ENCODE measurements around the gene PLBD2. TPM values are rescaled to one million over a fixed set of nuclear protein-coding genes. Genes with fewer than 3 reads are reported as not detected.
A peak's percentile ranks its signal among the peaks of the same experiment; 100 is the strongest.

The PLBD2 gene
- total and polyA plus RNA-seq, 2 donors (not counting 1 experiment from before 2014, with no cell fraction given) = 11.9 to 35.5 TPM

DNA sequence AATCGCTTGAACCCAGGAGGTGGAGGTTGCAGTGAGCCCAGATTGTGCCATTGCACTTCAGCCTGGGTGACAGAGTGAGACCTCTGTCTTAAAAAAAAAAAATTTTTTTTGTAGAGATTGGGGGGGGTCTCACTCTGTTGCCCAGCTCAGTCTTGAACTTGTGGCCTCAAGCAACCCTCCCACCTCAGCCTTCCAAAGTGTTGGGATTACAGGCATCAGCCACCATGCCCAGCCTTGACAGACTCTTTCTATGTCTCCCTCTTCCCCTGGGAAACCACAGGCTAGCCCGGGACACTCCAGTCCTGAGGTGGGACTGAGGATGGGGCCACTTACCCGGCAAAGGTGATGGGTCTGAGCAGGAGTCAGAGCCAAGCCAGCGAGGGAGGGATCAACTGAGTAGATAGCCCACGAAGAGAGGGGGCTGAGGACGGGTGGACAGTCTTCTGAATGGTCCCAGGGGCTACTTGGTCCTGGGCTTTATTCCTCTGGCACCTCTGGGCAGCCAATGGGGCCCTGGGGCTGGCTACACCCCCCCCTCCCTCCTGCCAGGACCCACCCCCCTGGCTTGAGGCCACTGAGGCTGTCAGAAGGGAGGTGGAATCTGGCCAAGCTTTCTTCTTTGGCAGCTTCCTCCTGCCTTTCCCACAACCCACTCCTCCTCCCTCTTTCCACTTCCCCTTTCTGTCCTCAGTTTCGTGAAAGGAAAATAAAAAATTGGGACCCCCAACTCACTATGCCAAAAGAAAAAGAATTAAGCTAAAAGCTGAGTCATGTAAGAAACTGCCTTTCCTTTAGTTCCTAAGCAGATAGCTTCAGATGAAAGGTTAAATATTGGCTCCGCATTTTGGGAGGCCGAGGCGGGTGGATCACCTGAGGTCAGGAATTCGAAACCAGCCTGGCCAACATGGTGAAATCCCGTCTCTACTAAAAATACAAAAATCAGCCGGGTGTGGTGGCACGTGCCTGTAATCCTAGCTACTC is 45.3 kb downstream of the PLBD2 start, which contains the start of gene SDS:
Gene SDS (minus strand): TSS at position 453 of the 981 bp plus-strand sequence. CDS start 4,179 bp downstream, outside the sequence.
- H3K27ac ChIP-seq (ENCODE audit: insufficient read depth, low read length) = no peak within 1 kb of the TSS
- no peaks in the 10 kb centered on the region for H3K79me2 ChIP-seq (ENCODE audit: control insufficient read depth, insufficient read depth, low read length)
- H3K9me3 ChIP-seq (ENCODE audit: control insufficient read depth, insufficient read depth, low read depth, low read length) = no peaks in the 10 kb centered on the region
- no peak within 1 kb of the TSS for H3K9ac ChIP-seq (ENCODE audit: insufficient read depth, low read length)
- H4K20me1 ChIP-seq (ENCODE audit: control insufficient read depth, extremely low read depth, insufficient read depth, low read length) = no peaks in the 10 kb centered on the region
- no peaks in the 10 kb centered on the region for H3K4me1 ChIP-seq (ENCODE audit: control insufficient read depth, extremely low read depth, insufficient read depth, low read length)
- TF ChIP-seq EZH2 (IDR thresholded peaks at IDR 0.05; ENCODE audit: low read length, missing control alignments) = no peak
- TF ChIP-seq, protein P1, sequence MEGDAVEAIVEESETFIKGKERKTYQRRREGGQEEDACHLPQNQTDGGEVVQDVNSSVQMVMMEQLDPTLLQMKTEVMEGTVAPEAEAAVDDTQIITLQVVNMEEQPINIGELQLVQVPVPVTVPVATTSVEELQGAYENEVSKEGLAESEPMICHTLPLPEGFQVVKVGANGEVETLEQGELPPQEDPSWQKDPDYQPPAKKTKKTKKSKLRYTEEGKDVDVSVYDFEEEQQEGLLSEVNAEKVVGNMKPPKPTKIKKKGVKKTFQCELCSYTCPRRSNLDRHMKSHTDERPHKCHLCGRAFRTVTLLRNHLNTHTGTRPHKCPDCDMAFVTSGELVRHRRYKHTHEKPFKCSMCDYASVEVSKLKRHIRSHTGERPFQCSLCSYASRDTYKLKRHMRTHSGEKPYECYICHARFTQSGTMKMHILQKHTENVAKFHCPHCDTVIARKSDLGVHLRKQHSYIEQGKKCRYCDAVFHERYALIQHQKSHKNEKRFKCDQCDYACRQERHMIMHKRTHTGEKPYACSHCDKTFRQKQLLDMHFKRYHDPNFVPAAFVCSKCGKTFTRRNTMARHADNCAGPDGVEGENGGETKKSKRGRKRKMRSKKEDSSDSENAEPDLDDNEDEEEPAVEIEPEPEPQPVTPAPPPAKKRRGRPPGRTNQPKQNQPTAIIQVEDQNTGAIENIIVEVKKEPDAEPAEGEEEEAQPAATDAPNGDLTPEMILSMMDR (conservative IDR thresholded peaks at IDR 0.05 in 1 of 2, IDR thresholded peaks at IDR 0.05 in 1 of 2; ENCODE audit: low read depth in 1 of 2, low read length in 2 of 2) = no peak
- no peak within 1 kb of the TSS for H2AFZ ChIP-seq (ENCODE audit: low read length)
- no peak within 1 kb of the TSS for H3K4me2 ChIP-seq (ENCODE audit: extremely low read depth, insufficient read depth, low read length)
- peak; percentile 66 to 71 for DNase-seq (ENCODE audit: low read depth in 2 of 2)
- H3K27me3 ChIP-seq (ENCODE audit: control insufficient read depth, insufficient read depth, low read length) = no peaks in the 10 kb centered on the region
- H3K36me3 ChIP-seq (ENCODE audit: control insufficient read depth, insufficient read depth, low read length) = no peaks in the 10 kb centered on the region
- H3K4me3 ChIP-seq (replicated peaks in 1 of 4; ENCODE audit: control extremely low read depth in 1 of 4, insufficient read depth in 1 of 4, low read depth in 3 of 4, low read length in 4 of 4) = peak within 1 kb of the TSS in 1 of 4 experiments; percentile 6

GRCh38 chr12:113405694-113406093 is 47.3 kb downstream of the PLBD2 start:
- Histone ChIP-seq H2AFZ (ENCODE audit: low read length) (no peak overlapping the region), H3K4me2 (ENCODE audit: extremely low read depth, insufficient read depth, low read length) (no peak overlapping the region)
- TF ChIP-seq, protein P1 (conservative IDR thresholded peaks at IDR 0.05 in 1 of 2, IDR thresholded peaks at IDR 0.05 in 1 of 2; ENCODE audit: low read depth in 1 of 2, low read length in 2 of 2) = no peak
- no peak for TF ChIP-seq EZH2 (IDR thresholded peaks at IDR 0.05; ENCODE audit: low read length, missing control alignments)

GRCh38 chr12:113407931-113408600 is 49.7 kb downstream of the PLBD2 start:
- Histone ChIP-seq H4K20me1 (ENCODE audit: control insufficient read depth, extremely low read depth, insufficient read depth, low read length) (no peaks in the 10 kb centered on the region), H3K4me1 (ENCODE audit: control insufficient read depth, extremely low read depth, insufficient read depth, low read length) (no peaks in the 10 kb centered on the region), H2AFZ (ENCODE audit: low read length) (no peak overlapping the region), H3K9ac (ENCODE audit: insufficient read depth, low read length) (no peak overlapping the region), H3K9me3 (ENCODE audit: control insufficient read depth, insufficient read depth, low read depth, low read length) (no peaks in the 10 kb centered on the region), H3K4me2 (ENCODE audit: extremely low read depth, insufficient read depth, low read length) (no peak overlapping the region), H3K36me3 (ENCODE audit: control insufficient read depth, insufficient read depth, low read length) (no peaks in the 10 kb centered on the region), H3K79me2 (ENCODE audit: control insufficient read depth, insufficient read depth, low read length) (no peaks in the 10 kb centered on the region), H3K27me3 (ENCODE audit: control insufficient read depth, insufficient read depth, low read length) (no peaks in the 10 kb centered on the region), H3K27ac (ENCODE audit: insufficient read depth, low read length) (no peak overlapping the region), H3K4me3 (replicated peaks in 1 of 4; ENCODE audit: control extremely low read depth in 1 of 4, insufficient read depth in 1 of 4, low read depth in 3 of 4, low read length in 4 of 4) (no peak overlapping the region)
- peak; percentile 64 to 65 for DNase-seq (ENCODE audit: low read depth in 2 of 2)
- TF ChIP-seq, protein P1 (conservative IDR thresholded peaks at IDR 0.05 in 1 of 2, IDR thresholded peaks at IDR 0.05 in 1 of 2; ENCODE audit: low read depth in 1 of 2, low read length in 2 of 2) = no peak
- TF ChIP-seq EZH2 (IDR thresholded peaks at IDR 0.05; ENCODE audit: low read length, missing control alignments) = no peak

More at GRCh38 chr12:113405694-113406093, 47.3 kb downstream of the PLBD2 start:
- Histone ChIP-seq H3K4me1 (ENCODE audit: control insufficient read depth, extremely low read depth, insufficient read depth, low read length) (no peaks in the 10 kb centered on the region), H3K9me3 (ENCODE audit: control insufficient read depth, insufficient read depth, low read depth, low read length) (no peaks in the 10 kb centered on the region), H3K4me3 (replicated peaks in 1 of 4; ENCODE audit: control extremely low read depth in 1 of 4, insufficient read depth in 1 of 4, low read depth in 3 of 4, low read length in 4 of 4) (no peak overlapping the region), H3K36me3 (ENCODE audit: control insufficient read depth, insufficient read depth, low read length) (no peaks in the 10 kb centered on the region), H3K79me2 (ENCODE audit: control insufficient read depth, insufficient read depth, low read length) (no peaks in the 10 kb centered on the region), H3K9ac (ENCODE audit: insufficient read depth, low read length) (no peak overlapping the region), H3K27ac (ENCODE audit: insufficient read depth, low read length) (no peak overlapping the region), H4K20me1 (ENCODE audit: control insufficient read depth, extremely low read depth, insufficient read depth, low read length) (no peaks in the 10 kb centered on the region), H3K27me3 (ENCODE audit: control insufficient read depth, insufficient read depth, low read length) (no peaks in the 10 kb centered on the region)
- no peak for DNase-seq (ENCODE audit: low read depth in 2 of 2)
